OCI-LY1 (cell line): ENCODE data around the gene PNPLA3.

Source experiments
- H2AFZ ChIP-seq: fragments of 200-600 bp; sonication (generic), shearing (Covaris generic); 2 replicates; pipeline ENCODE4 v1.6.0; 2014; ENCODE audit warnings: antibody characterized with exemption, mild to moderate bottlenecking, low read length
- H3F3A ChIP-seq: fragments of 200-600 bp; sonication (generic), shearing (Covaris generic); 2 replicates; pipeline ENCODE4 v1.6.0; 2014; ENCODE audit warnings: mild to moderate bottlenecking, antibody characterized with exemption, low read length, moderate library complexity; ENCODE audit not compliant: insufficient read depth
- H3K27ac ChIP-seq: fragments of 200-600 bp; sonication (generic); 2 replicates; pipeline ENCODE4 v1.5.1; 2014; ENCODE audit warnings: low read length, mixed run types, mild to moderate bottlenecking, low read depth; ENCODE audit not compliant: poor library complexity, severe bottlenecking
- H3K27me3 ChIP-seq: fragments of 200-600 bp; sonication (generic); 2 replicates; pipeline ENCODE4 v1.6.0; 2014; ENCODE audit warnings: antibody characterized with exemption, mild to moderate bottlenecking, low read length, moderate library complexity; ENCODE audit not compliant: insufficient read depth
- H3K36me3 ChIP-seq: fragments of 200-600 bp; sonication (generic); 2 replicates; pipeline ENCODE4 v1.6.1; 2014; ENCODE audit warnings: mild to moderate bottlenecking, antibody characterized with exemption, low read length, moderate library complexity, mixed read lengths; ENCODE audit not compliant: insufficient read depth
- H3K4me1 ChIP-seq: fragments of 200-600 bp; sonication (generic); 2 replicates; pipeline ENCODE4 v1.5.1; 2014; ENCODE audit warnings: mild to moderate bottlenecking, low read length, moderate library complexity; ENCODE audit not compliant: insufficient read depth, severe bottlenecking
- H3K4me2 ChIP-seq: fragments of 200-600 bp; sonication (generic), shearing (Covaris generic); 2 replicates; pipeline ENCODE4 v1.6.1; 2014; ENCODE audit warnings: low read length
- H3K4me3 ChIP-seq: fragments of 200-600 bp; sonication (generic); 2 replicates; pipeline ENCODE4 v1.5.1; 2014; ENCODE audit warnings: low read length, low read depth, mild to moderate bottlenecking, mixed read lengths; ENCODE audit not compliant: poor library complexity, severe bottlenecking
- H3K79me2 ChIP-seq: fragments of 200-600 bp; shearing (Covaris generic); 2 replicates; pipeline ENCODE4 v1.6.1; 2016; ENCODE audit warnings: mixed run types, low read length, mixed read lengths; ENCODE audit not compliant: insufficient read depth
- H3K9ac ChIP-seq: fragments of 200-600 bp; sonication (generic), shearing (Covaris generic); 2 replicates; pipeline ENCODE4 v1.6.1; 2014; ENCODE audit warnings: mild to moderate bottlenecking, low read length, mixed read lengths
- H3K9me2 ChIP-seq: fragments of 200-600 bp; sonication (generic), shearing (Covaris generic); 2 replicates; pipeline ENCODE4 v1.6.1; 2014; ENCODE audit warnings: low read depth, mild to moderate bottlenecking, low read length, mixed read lengths
- H3K9me3 ChIP-seq: fragments of 200-600 bp; shearing (Covaris generic); 2 replicates; pipeline ENCODE4 v1.6.1; 2014; ENCODE audit warnings: low read length, mixed read lengths
- H4K20me1 ChIP-seq: fragments of 200-600 bp; sonication (generic), shearing (Covaris generic); 2 replicates; pipeline ENCODE4 v1.6.0; 2016; ENCODE audit warnings: mild to moderate bottlenecking, low read length; ENCODE audit not compliant: insufficient read depth
- CTCF ChIP-seq: fragments of 200-600 bp; sonication (generic), shearing (Covaris generic); IDR thresholded peaks from 2 replicates; pipeline ENCODE4 v1.5.1; 2017; ENCODE audit warnings: mild to moderate bottlenecking, antibody characterized with exemption, low read length, moderate library complexity, mixed read lengths
- EZH2 ChIP-seq: fragments of 200-600 bp; sonication (generic), shearing (Covaris generic); IDR thresholded peaks from 2 replicates; pipeline ENCODE4 v1.8.0; 2017; ENCODE audit warnings: borderline replicate concordance, mixed run types, mild to moderate bottlenecking, antibody characterized with exemption, low read length, moderate library complexity, mixed read lengths

The PNPLA3 gene

DNA sequence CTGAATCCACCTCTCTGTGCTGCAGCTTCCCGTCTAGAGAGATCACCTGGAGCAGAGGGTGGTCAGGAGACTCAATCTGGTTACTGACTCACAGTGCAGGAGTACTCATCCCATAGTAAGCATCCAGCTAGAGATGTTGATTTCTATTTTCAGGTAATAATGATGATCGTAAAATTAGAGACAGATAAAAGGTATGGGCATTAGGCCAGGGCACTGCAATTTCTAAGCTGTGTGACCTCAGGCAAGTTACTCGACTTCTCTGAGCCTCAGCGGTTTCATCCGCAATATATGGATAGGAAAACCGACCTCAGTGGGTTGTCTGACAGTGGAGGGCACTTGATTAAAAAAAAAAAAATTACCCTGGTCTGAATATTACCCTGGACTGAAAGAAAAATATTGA, 17.8 kb downstream of the PNPLA3 start:
- H2AFZ ChIP-seq: no peak overlapping the region
- H3K79me2 ChIP-seq: no peaks in the 10 kb centered on the region
- no peaks in the 10 kb centered on the region for H3F3A ChIP-seq
- H3K4me2 ChIP-seq: no peak overlapping the region
- no peaks in the 10 kb centered on the region for H3K9me2 ChIP-seq
- no peak overlapping the region for H3K9ac ChIP-seq
- TF ChIP-seq EZH2 (no peak), CTCF (no peak)
- no peak overlapping the region for H3K27ac ChIP-seq
- no peaks in the 10 kb centered on the region for H3K4me1 ChIP-seq
- no peaks in the 10 kb centered on the region for H3K36me3 ChIP-seq
- no peaks in the 10 kb centered on the region; the same call in 1 of the 2 replicates for H3K27me3 ChIP-seq
- H3K9me3 ChIP-seq: no peaks in the 10 kb centered on the region
- H3K4me3 ChIP-seq: no peak overlapping the region
- no peaks in the 10 kb centered on the region for H4K20me1 ChIP-seq

- no peaks in the 10 kb centered on the region for H3K27me3 ChIP-seq
- TF ChIP-seq EZH2 (no peak), CTCF (no peak)
- H3K27ac ChIP-seq: no peak overlapping the region
- no peaks in the 10 kb centered on the region for H3K4me1 ChIP-seq
- no peak overlapping the region for H3K4me3 ChIP-seq
- no peaks in the 10 kb centered on the region for H3K9me3 ChIP-seq
- H4K20me1 ChIP-seq: no peaks in the 10 kb centered on the region
- H3F3A ChIP-seq: no peaks in the 10 kb centered on the region
- H3K36me3 ChIP-seq: no peaks in the 10 kb centered on the region
- no peak overlapping the region for H3K9ac ChIP-seq
- H3K9me2 ChIP-seq: no peaks in the 10 kb centered on the region
- no peak overlapping the region for H2AFZ ChIP-seq
- no peak overlapping the region for H3K4me2 ChIP-seq
- H3K79me2 ChIP-seq: no peaks in the 10 kb centered on the region
Measured at GRCh38 chr22:43944670-43945430, 21.2 kb downstream of the PNPLA3 start.

DNA sequence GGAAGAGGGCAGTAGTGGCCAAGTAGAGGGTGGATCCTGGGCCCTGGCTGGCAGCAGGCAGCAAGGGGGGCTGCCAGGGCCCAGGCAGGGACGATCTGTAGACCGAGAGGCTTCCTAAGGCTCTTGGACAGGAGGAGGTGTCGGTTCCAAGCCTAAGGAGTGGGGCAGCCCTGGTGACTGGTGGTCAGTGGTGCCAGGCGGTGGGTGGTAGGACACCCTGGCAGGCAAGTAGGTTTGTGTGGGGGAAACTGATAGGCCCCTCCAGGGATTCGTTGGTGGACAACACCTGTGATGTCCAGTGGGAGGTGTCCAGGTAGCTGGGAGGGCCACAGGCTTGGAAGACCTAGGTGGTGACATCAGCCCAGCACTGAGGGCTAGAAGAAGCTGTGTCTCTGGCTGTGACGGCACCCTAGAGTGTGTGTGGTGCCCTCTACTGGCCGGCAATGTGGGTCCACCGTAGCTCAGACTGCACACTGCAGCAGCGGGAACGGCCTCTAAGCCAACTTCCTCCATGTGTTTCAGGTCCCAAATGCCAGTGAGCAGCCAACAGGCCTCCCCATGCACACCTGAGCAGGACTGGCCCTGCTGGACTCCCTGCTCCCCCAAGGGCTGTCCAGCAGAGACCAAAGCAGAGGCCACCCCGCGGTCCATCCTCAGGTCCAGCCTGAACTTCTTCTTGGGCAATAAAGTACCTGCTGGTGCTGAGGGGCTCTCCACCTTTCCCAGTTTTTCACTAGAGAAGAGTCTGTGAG, 22.2 kb downstream of the PNPLA3 start:
- Histone ChIP-seq H3K79me2 (no peaks in the 10 kb centered on the region), H3K27ac (no peak overlapping the region), H3F3A (no peaks in the 10 kb centered on the region), H3K27me3 (no peaks in the 10 kb centered on the region), H3K9ac (no peak overlapping the region), H4K20me1 (no peaks in the 10 kb centered on the region), H3K4me2 (no peak overlapping the region), H3K4me1 (no peaks in the 10 kb centered on the region), H2AFZ (no peak overlapping the region), H3K9me2 (no peaks in the 10 kb centered on the region), H3K36me3 (no peaks in the 10 kb centered on the region), H3K4me3 (no peak overlapping the region), H3K9me3 (no peaks in the 10 kb centered on the region)
- TF ChIP-seq CTCF (peak; percentile 81), EZH2 (no peak)
